Osteocyte (in vitro differentiated cells): ENCODE data around the gene ZNF524. TPM values are rescaled to one million over a fixed set of nuclear protein-coding genes. Genes with fewer than 3 reads are reported as not detected.

ENCODE experiments used
- DNase-seq: peaks from one replicate; pipeline ENCODE4 v3.0.0; 2021; ENCODE audit warnings: mixed read lengths; ENCODE audit not compliant: unreplicated experiment; ENCODE audit errors: extremely low spot score
- H3K27ac Mint-ChIP-seq: one replicate; pipeline ENCODE4 v1.8.0; 2021; ENCODE audit warnings: mild to moderate bottlenecking, mixed read lengths; ENCODE audit not compliant: unreplicated experiment
- H3K27me3 Mint-ChIP-seq: one replicate; pipeline ENCODE4 v1.8.0; 2021; ENCODE audit warnings: mixed read lengths; ENCODE audit not compliant: unreplicated experiment
- H3K36me3 Mint-ChIP-seq: one replicate; pipeline ENCODE4 v1.8.0; 2021; ENCODE audit warnings: mixed read lengths; ENCODE audit not compliant: unreplicated experiment
- H3K4me1 Mint-ChIP-seq: one replicate; pipeline ENCODE4 v1.8.0; 2021; ENCODE audit warnings: mixed read lengths; ENCODE audit not compliant: unreplicated experiment
- H3K4me3 Mint-ChIP-seq: one replicate; pipeline ENCODE4 v1.8.0; 2021; ENCODE audit warnings: mild to moderate bottlenecking, moderate library complexity, mixed read lengths; ENCODE audit not compliant: unreplicated experiment
- H3K9me3 Mint-ChIP-seq: one replicate; pipeline ENCODE4 v1.8.0; 2021; ENCODE audit warnings: mixed read lengths; ENCODE audit not compliant: unreplicated experiment
- total RNA-seq: library from RNA; stranded (reverse); gene quantifications from 2 replicates; pipeline ENCODE4 v1.2.1, GENCODE V29; 2021
- TF ChIP-seq, protein P1 (sequence below): fragments of 200-600 bp; sonication (generic); IDR thresholded peaks from 2 replicates; pipeline ENCODE4 v1.5.0; 2021; ENCODE audit warnings: antibody characterized with exemption, mild to moderate bottlenecking, moderate library complexity

ZNF524 gene
- total RNA-seq, 1 donor from 2014 or later = 15.5 TPM

GRCh38 chr19:55554302-55554701 lies 45.8 kb upstream of the ZNF524 start:
- H3K4me1 Mint-ChIP-seq = peaks cover 35% of the 10 kb centered on the region
- no peak overlapping the region for H3K27ac Mint-ChIP-seq
- no peaks in the 10 kb centered on the region for H3K36me3 Mint-ChIP-seq
- DNase-seq = no peak
- no peak overlapping the region for H3K4me3 Mint-ChIP-seq
- H3K27me3 Mint-ChIP-seq = no peaks in the 10 kb centered on the region
- H3K9me3 Mint-ChIP-seq = no peaks in the 10 kb centered on the region
- TF ChIP-seq, protein P1, sequence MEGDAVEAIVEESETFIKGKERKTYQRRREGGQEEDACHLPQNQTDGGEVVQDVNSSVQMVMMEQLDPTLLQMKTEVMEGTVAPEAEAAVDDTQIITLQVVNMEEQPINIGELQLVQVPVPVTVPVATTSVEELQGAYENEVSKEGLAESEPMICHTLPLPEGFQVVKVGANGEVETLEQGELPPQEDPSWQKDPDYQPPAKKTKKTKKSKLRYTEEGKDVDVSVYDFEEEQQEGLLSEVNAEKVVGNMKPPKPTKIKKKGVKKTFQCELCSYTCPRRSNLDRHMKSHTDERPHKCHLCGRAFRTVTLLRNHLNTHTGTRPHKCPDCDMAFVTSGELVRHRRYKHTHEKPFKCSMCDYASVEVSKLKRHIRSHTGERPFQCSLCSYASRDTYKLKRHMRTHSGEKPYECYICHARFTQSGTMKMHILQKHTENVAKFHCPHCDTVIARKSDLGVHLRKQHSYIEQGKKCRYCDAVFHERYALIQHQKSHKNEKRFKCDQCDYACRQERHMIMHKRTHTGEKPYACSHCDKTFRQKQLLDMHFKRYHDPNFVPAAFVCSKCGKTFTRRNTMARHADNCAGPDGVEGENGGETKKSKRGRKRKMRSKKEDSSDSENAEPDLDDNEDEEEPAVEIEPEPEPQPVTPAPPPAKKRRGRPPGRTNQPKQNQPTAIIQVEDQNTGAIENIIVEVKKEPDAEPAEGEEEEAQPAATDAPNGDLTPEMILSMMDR = no peak

GRCh38 chr19:55554741-55555152 lies 45.3 kb upstream of the ZNF524 start:
- DNase-seq = no peak
- H3K4me1 Mint-ChIP-seq = peaks cover 31% of the 10 kb centered on the region
- no peaks in the 10 kb centered on the region for H3K36me3 Mint-ChIP-seq
- H3K27ac Mint-ChIP-seq = no peak overlapping the region
- no peak overlapping the region for H3K4me3 Mint-ChIP-seq
- no peaks in the 10 kb centered on the region for H3K27me3 Mint-ChIP-seq
- H3K9me3 Mint-ChIP-seq = no peaks in the 10 kb centered on the region
- TF ChIP-seq, protein P1 = no peak

DNA sequence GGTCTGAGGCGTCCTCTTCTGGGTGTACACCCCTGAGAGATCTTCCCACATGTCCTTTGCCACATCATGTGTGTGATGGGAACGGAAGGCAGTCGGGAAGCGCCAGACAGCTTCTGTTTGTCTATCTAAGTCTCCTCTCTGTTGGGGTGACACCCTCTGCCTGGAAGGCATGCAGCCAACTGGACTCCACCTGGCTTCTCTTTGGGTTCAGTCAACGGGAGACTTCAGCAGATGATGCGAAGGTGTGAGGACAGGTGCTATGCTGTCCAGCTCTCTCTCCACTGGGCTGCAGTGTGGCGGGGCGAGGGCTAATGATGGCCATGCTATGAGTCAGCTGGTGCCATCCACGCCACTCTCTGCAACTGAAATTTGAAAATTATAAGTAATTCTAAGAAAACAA lies 40.4 kb upstream of the ZNF524 start:
- no peak overlapping the region for H3K4me3 Mint-ChIP-seq
- no peaks in the 10 kb centered on the region for H3K4me1 Mint-ChIP-seq
- no peak overlapping the region for H3K27ac Mint-ChIP-seq

GRCh38 chr19:55563261-55563690 lies 36.8 kb upstream of the ZNF524 start:
- no peaks in the 10 kb centered on the region for H3K4me1 Mint-ChIP-seq
- H3K9me3 Mint-ChIP-seq = no peaks in the 10 kb centered on the region
- H3K27me3 Mint-ChIP-seq = peaks cover 9% of the 10 kb centered on the region
- H3K36me3 Mint-ChIP-seq = no peaks in the 10 kb centered on the region
- TF ChIP-seq, protein P1 = no peak
- H3K27ac Mint-ChIP-seq = no peak overlapping the region
- no peak for DNase-seq
- H3K4me3 Mint-ChIP-seq = no peak overlapping the region

More for the DNA sequence above, 40.4 kb upstream of the ZNF524 start:
- TF ChIP-seq, protein P1 = no peak
- peaks cover under 1% of the 10 kb centered on the region for H3K27me3 Mint-ChIP-seq
- no peaks in the 10 kb centered on the region for H3K9me3 Mint-ChIP-seq
- no peak for DNase-seq
- no peaks in the 10 kb centered on the region for H3K36me3 Mint-ChIP-seq

GRCh38 chr19:55566823-55567222 lies 33.3 kb upstream of the ZNF524 start:
- H3K9me3 Mint-ChIP-seq = no peaks in the 10 kb centered on the region
- H3K4me1 Mint-ChIP-seq = no peaks in the 10 kb centered on the region
- H3K36me3 Mint-ChIP-seq = no peaks in the 10 kb centered on the region
- DNase-seq = no peak
- no peak overlapping the region for H3K4me3 Mint-ChIP-seq
- H3K27ac Mint-ChIP-seq = no peak overlapping the region
- peaks cover 9% of the 10 kb centered on the region for H3K27me3 Mint-ChIP-seq
- TF ChIP-seq, protein P1 = no peak
